SU-DHL-6 (cell line): ENCODE data around the gene SRGAP1.

Source experiments
- H2AFZ ChIP-seq: fragments of 200-600 bp; sonication (generic); 2 replicates; pipeline ENCODE4 v1.6.1; 2014; ENCODE audit warnings: low read depth, mild to moderate bottlenecking, moderate library complexity, mixed read lengths, antibody characterized with exemption, low read length; ENCODE audit not compliant: severe bottlenecking
- H3F3A ChIP-seq: fragments of 200-600 bp; shearing (Covaris generic); 2 replicates; pipeline ENCODE4 v1.6.0; 2016; ENCODE audit warnings: antibody characterized with exemption, mild to moderate bottlenecking; ENCODE audit not compliant: insufficient read depth
- H3K27ac ChIP-seq: fragments of 200-600 bp; sonication (generic); 2 replicates; pipeline ENCODE4 v1.5.1; 2016; ENCODE audit warnings: low read depth, mild to moderate bottlenecking, low read length, moderate library complexity, mixed read lengths
- H3K27me3 ChIP-seq: fragments of 200-600 bp; sonication (generic), shearing (Covaris generic); 2 replicates; pipeline ENCODE4 v1.6.0; 2014; ENCODE audit warnings: mild to moderate bottlenecking, low read length
- H3K36me3 ChIP-seq: fragments of 200-600 bp; sonication (generic); 2 replicates; pipeline ENCODE4 v1.6.1; 2014; ENCODE audit warnings: mild to moderate bottlenecking, low read length, mixed read lengths
- H3K4me2 ChIP-seq: fragments of 300-600, 200-600 bp; shearing (Covaris generic), sonication (generic); 2 replicates; pipeline ENCODE4 v1.6.0; 2014; ENCODE audit warnings: low read length, low read depth, mild to moderate bottlenecking; ENCODE audit not compliant: poor library complexity, severe bottlenecking
- H3K4me3 ChIP-seq: fragments of 200-600 bp; sonication (generic); 2 replicates; pipeline ENCODE4 v1.5.1; 2014; ENCODE audit warnings: antibody characterized with exemption, low read length, mild to moderate bottlenecking, mixed read lengths; ENCODE audit not compliant: insufficient read depth, poor library complexity, severe bottlenecking
- H3K79me2 ChIP-seq: fragments of 200-600 bp; sonication (generic); 2 replicates; pipeline ENCODE4 v1.6.1; 2014; ENCODE audit warnings: mild to moderate bottlenecking, low read length, moderate library complexity; ENCODE audit not compliant: insufficient read depth
- H3K9ac ChIP-seq: fragments of 200-600 bp; sonication (generic); 2 replicates; pipeline ENCODE4 v1.7.0; 2014; ENCODE audit warnings: mild to moderate bottlenecking, low read length
- H3K9me2 ChIP-seq: fragments of 200-600 bp; sonication (generic); replicated peaks from 2 replicates; pipeline ENCODE4 v1.6.1; 2014; ENCODE audit warnings: low read length; ENCODE audit not compliant: insufficient read depth
- H3K9me3 ChIP-seq: fragments of 200-600 bp; sonication (generic); 2 replicates; pipeline ENCODE4 v1.6.1; 2014; ENCODE audit warnings: low read length, mixed read lengths; ENCODE audit not compliant: insufficient read depth
- H4K20me1 ChIP-seq: fragments of 200-600 bp; sonication (generic); 2 replicates; pipeline ENCODE4 v1.6.1; 2014; ENCODE audit warnings: low read depth, mild to moderate bottlenecking, antibody characterized with exemption, low read length, moderate library complexity, mixed read lengths
- CTCF ChIP-seq: fragments of 200-600 bp; sonication (generic); IDR thresholded peaks from one replicate; pipeline ENCODE4 v1.5.1; 2017; ENCODE audit warnings: antibody characterized with exemption, mild to moderate bottlenecking, low read length, moderate library complexity; ENCODE audit not compliant: insufficient read depth, poor library complexity, severe bottlenecking
- EZH2phosphoT487 ChIP-seq: fragments of 200-600 bp; sonication (generic), shearing (Covaris generic); conservative IDR thresholded peaks from 2 replicates; pipeline ENCODE4 v1.6.1; 2018; ENCODE audit warnings: mild to moderate bottlenecking, antibody characterized with exemption, low read length, moderate library complexity, mixed read lengths

Gene SRGAP1

DNA sequence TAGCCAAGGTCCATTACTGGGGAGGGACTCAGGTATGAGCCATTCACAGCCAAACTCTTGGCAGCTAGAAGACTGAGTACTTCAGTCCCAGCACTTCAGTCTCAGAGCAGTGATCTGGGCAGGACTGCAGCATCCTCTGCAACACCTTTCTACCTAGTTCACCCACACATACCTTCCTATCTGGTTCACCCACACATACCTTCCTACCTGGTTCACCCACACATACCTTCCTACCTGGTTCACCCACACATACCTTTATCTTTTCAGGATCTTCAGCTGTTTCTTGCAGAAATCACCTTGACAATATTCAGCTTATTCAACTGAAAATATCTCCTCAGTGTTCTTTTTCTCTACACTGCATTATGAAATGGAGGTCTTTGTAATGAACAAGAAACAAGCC lies 101.3 kb downstream of the SRGAP1 start:
- no peak overlapping the region for H2AFZ ChIP-seq
- H3K36me3 ChIP-seq, result no peaks in the 10 kb centered on the region
- H4K20me1 ChIP-seq, result no peaks in the 10 kb centered on the region
- no peak overlapping the region for H3K4me2 ChIP-seq
- H3K4me3 ChIP-seq, result no peak overlapping the region
- no peaks in the 10 kb centered on the region for H3K9me2 ChIP-seq
- no peaks in the 10 kb centered on the region for H3F3A ChIP-seq
- H3K27me3 ChIP-seq, result no peaks in the 10 kb centered on the region
- no peaks in the 10 kb centered on the region for H3K79me2 ChIP-seq
- no peak overlapping the region for H3K27ac ChIP-seq
- TF ChIP-seq EZH2phosphoT487 (no peak), CTCF (no peak)
- no peaks in the 10 kb centered on the region for H3K9me3 ChIP-seq
- no peak overlapping the region for H3K9ac ChIP-seq

- Histone ChIP-seq H3K79me2 (no peaks in the 10 kb centered on the region), H3K4me2 (no peak overlapping the region)
Observed at GRCh38 chr12:63948211-63948610, 103.7 kb downstream of the SRGAP1 start.

GRCh38 chr12:63949902-63950301 lies 105.4 kb downstream of the SRGAP1 start:
- H3K79me2 ChIP-seq, result no peaks in the 10 kb centered on the region

More at GRCh38 chr12:63948211-63948610, 103.7 kb downstream of the SRGAP1 start:
- Histone ChIP-seq H3K27me3 (no peaks in the 10 kb centered on the region), H3K4me3 (no peak overlapping the region), H3K9me3 (no peaks in the 10 kb centered on the region), H3K9me2 (no peaks in the 10 kb centered on the region), H3K9ac (no peak overlapping the region), H3K27ac (no peak overlapping the region), H4K20me1 (no peaks in the 10 kb centered on the region), H2AFZ (no peak overlapping the region), H3K36me3 (no peaks in the 10 kb centered on the region), H3F3A (no peaks in the 10 kb centered on the region)
- TF ChIP-seq EZH2phosphoT487, result no peak
- no peak for TF ChIP-seq CTCF

More at GRCh38 chr12:63949902-63950301, 105.4 kb downstream of the SRGAP1 start:
- H3K36me3 ChIP-seq, result no peaks in the 10 kb centered on the region
- H3K9ac ChIP-seq, result no peak overlapping the region
- TF ChIP-seq EZH2phosphoT487, result no peak
- TF ChIP-seq CTCF, result no peak
- no peak overlapping the region for H3K27ac ChIP-seq
- H4K20me1 ChIP-seq, result no peaks in the 10 kb centered on the region
- H3F3A ChIP-seq, result no peaks in the 10 kb centered on the region
- no peaks in the 10 kb centered on the region for H3K9me2 ChIP-seq
- no peak overlapping the region for H3K4me3 ChIP-seq
- H2AFZ ChIP-seq, result no peak overlapping the region
- no peaks in the 10 kb centered on the region for H3K9me3 ChIP-seq
- no peaks in the 10 kb centered on the region for H3K27me3 ChIP-seq
- no peak overlapping the region for H3K4me2 ChIP-seq
